WTC11 (cell line): ENCODE data around the gene FER. TPM values are rescaled to one million over a fixed set of nuclear protein-coding genes. Genes with fewer than 3 reads are reported as not detected.

ENCODE experiments used
- ETV6 ChIP-seq: sonication (generic); formaldehyde crosslinking; IDR thresholded peaks from 2 replicates; pipeline ENCODE4 v1.8.1; 2022; ENCODE audit warnings: mild to moderate bottlenecking, missing genetic modification reagents
- FOXK1 ChIP-seq: sonication (generic); formaldehyde crosslinking; IDR thresholded peaks from 2 replicates; pipeline ENCODE4 v1.8.0; 2022; ENCODE audit warnings: mild to moderate bottlenecking, moderate library complexity, missing genetic modification reagents
- GABPB1 ChIP-seq: sonication (generic); formaldehyde crosslinking; IDR thresholded peaks from 2 replicates; pipeline ENCODE4 v1.8.1; 2023; ENCODE audit warnings: mild to moderate bottlenecking, missing genetic modification reagents
- NFE2L1 ChIP-seq: sonication (generic); formaldehyde crosslinking; IDR thresholded peaks from 2 replicates; pipeline ENCODE4 v1.8.1; 2023; ENCODE audit warnings: missing genetic modification reagents
- NR1H2 ChIP-seq: sonication (generic); formaldehyde crosslinking; IDR thresholded peaks from 2 replicates; pipeline ENCODE4 v1.9.0; 2021; ENCODE audit warnings: mild to moderate bottlenecking, moderate library complexity, missing genetic modification reagents
- NR3C1 ChIP-seq: sonication (generic); formaldehyde crosslinking; conservative IDR thresholded peaks from 2 replicates; pipeline ENCODE4 v1.8.1; 2023; ENCODE audit warnings: low read depth, mild to moderate bottlenecking, missing genetic modification reagents
- SP1 ChIP-seq: sonication (generic); formaldehyde crosslinking; conservative IDR thresholded peaks from 2 replicates; pipeline ENCODE4 v1.8.1; 2022; ENCODE audit warnings: missing genetic modification reagents
- TCF7 ChIP-seq: sonication (generic); formaldehyde crosslinking; IDR thresholded peaks from 2 replicates; pipeline ENCODE4 v1.8.0; 2022; ENCODE audit warnings: mild to moderate bottlenecking, low read depth, missing genetic modification reagents, moderate library complexity
- TEAD1 ChIP-seq: sonication (generic); formaldehyde crosslinking; IDR thresholded peaks from 2 replicates; pipeline ENCODE4 v1.8.0; 2022; ENCODE audit warnings: mild to moderate bottlenecking, missing genetic modification reagents
- ZNF232 ChIP-seq: sonication (generic); formaldehyde crosslinking; IDR thresholded peaks from 2 replicates; pipeline ENCODE4 v1.8.0; 2022; ENCODE audit warnings: mild to moderate bottlenecking, missing genetic modification reagents
- ZNF416 ChIP-seq: fragments of 250-450 bp; sonication (Bioruptor Pico); IDR thresholded peaks from 2 replicates; pipeline ENCODE4 v1.9.0; 2021; ENCODE audit warnings: mild to moderate bottlenecking, inconsistent platforms
- total RNA-seq: library from RNA; stranded (reverse); gene quantifications from 3 replicates; pipeline ENCODE4 v1.2.3, GENCODE V29; 2021
- TF ChIP-seq, protein P1 (sequence below): fragments of 250-450 bp; sonication (Bioruptor Pico); IDR thresholded peaks from 2 replicates; pipeline ENCODE4 v1.8.0; 2021; ENCODE audit warnings: mild to moderate bottlenecking
- TF ChIP-seq, protein P2 (sequence below): sonication (generic); formaldehyde crosslinking; IDR thresholded peaks from 2 replicates; pipeline ENCODE4 v1.8.1; 2023; ENCODE audit warnings: mild to moderate bottlenecking, missing genetic modification reagents, moderate library complexity
- TF ChIP-seq, protein P3 (sequence below): sonication (generic); formaldehyde crosslinking; IDR thresholded peaks from 2 replicates; pipeline ENCODE4 v1.8.1; 2023; ENCODE audit warnings: mild to moderate bottlenecking, missing genetic modification reagents, borderline replicate concordance
- TF ChIP-seq, protein P4 (sequence below): sonication (generic); formaldehyde crosslinking; IDR thresholded peaks from 2 replicates; pipeline ENCODE4 v1.8.0; 2022; ENCODE audit warnings: missing genetic modification reagents
- TF ChIP-seq, protein P5 (sequence below): sonication (generic); formaldehyde crosslinking; IDR thresholded peaks from 2 replicates; pipeline ENCODE4 v1.8.0; 2023; ENCODE audit warnings: missing genetic modification reagents
- TF ChIP-seq, protein P6 (sequence below): sonication (generic); formaldehyde crosslinking; IDR thresholded peaks from 2 replicates; pipeline ENCODE4 v1.8.0; 2023; ENCODE audit warnings: mild to moderate bottlenecking, missing genetic modification reagents
- TF ChIP-seq, protein P7 (sequence below): sonication (generic); formaldehyde crosslinking; IDR thresholded peaks from 2 replicates; pipeline ENCODE4 v1.8.1; 2023; ENCODE audit warnings: mild to moderate bottlenecking, missing genetic modification reagents
- TF ChIP-seq, protein P8 (sequence below): sonication (generic); formaldehyde crosslinking; IDR thresholded peaks from 2 replicates; pipeline ENCODE4 v1.8.1; 2022; ENCODE audit warnings: mild to moderate bottlenecking, moderate library complexity, missing genetic modification reagents

The FER gene
- total RNA-seq, 1 experiment from 2014 or later: 13.8 TPM

DNA sequence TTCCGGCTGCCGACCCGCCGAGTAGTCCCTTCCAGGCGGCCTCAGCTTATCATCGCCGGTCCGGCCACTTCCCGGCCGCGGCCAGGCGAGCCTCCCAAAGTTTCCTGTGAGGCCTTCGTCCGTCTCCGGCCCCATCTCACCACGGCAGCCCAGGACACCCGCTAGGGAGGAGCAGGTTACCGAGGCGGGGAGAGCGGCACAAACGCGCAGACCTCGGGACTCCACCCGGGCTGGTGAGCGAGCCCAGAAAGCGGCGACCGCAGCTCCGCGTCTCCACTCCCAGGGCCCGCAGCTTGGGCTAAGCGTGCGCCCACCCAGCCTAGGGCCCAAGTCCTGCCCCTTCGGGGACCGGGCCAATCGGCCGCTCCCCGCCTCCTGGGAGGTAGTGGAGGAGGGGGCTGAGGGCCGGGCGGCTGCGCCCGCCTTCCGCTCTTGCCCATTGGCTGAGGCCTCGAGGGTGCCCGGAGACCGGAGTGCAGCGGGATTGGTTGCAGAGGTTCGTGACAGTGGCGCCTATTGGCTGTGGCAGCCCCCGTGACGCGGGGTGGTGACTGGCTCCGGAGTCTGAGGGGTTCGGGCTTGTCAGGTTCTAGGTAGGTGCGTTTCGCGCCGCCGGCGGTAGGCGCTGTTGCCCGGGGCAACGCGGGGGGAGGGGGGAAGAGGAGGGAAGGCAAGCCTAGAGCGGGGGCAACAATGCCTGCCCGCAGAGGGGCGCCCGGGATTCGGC lies 867 bp downstream of the FER start (continued):
- TF ChIP-seq, protein P1, sequence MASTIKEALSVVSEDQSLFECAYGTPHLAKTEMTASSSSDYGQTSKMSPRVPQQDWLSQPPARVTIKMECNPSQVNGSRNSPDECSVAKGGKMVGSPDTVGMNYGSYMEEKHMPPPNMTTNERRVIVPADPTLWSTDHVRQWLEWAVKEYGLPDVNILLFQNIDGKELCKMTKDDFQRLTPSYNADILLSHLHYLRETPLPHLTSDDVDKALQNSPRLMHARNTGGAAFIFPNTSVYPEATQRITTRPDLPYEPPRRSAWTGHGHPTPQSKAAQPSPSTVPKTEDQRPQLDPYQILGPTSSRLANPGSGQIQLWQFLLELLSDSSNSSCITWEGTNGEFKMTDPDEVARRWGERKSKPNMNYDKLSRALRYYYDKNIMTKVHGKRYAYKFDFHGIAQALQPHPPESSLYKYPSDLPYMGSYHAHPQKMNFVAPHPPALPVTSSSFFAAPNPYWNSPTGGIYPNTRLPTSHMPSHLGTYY (CRISPR knock-in tag): 0 out of 2 replicates have a peak, but pooled peaks have one; percentile 72
- peak; percentile 81; the same call in 1 of the 2 replicates for TF ChIP-seq ZNF232 (CRISPR knock-in tag)
- no peak for TF ChIP-seq TCF7
- TF ChIP-seq GABPB1 (CRISPR knock-in tag): peak; percentile 64
- TF ChIP-seq NFE2L1 (CRISPR knock-in tag): peak; percentile 23; the same call in 1 of the 2 replicates
- no peak for TF ChIP-seq NR3C1 (CRISPR knock-in tag)
- TF ChIP-seq, protein P2, sequence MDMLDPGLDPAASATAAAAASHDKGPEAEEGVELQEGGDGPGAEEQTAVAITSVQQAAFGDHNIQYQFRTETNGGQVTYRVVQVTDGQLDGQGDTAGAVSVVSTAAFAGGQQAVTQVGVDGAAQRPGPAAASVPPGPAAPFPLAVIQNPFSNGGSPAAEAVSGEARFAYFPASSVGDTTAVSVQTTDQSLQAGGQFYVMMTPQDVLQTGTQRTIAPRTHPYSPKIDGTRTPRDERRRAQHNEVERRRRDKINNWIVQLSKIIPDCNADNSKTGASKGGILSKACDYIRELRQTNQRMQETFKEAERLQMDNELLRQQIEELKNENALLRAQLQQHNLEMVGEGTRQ (CRISPR knock-in tag): peak; percentile 95
- TF ChIP-seq, protein P3, sequence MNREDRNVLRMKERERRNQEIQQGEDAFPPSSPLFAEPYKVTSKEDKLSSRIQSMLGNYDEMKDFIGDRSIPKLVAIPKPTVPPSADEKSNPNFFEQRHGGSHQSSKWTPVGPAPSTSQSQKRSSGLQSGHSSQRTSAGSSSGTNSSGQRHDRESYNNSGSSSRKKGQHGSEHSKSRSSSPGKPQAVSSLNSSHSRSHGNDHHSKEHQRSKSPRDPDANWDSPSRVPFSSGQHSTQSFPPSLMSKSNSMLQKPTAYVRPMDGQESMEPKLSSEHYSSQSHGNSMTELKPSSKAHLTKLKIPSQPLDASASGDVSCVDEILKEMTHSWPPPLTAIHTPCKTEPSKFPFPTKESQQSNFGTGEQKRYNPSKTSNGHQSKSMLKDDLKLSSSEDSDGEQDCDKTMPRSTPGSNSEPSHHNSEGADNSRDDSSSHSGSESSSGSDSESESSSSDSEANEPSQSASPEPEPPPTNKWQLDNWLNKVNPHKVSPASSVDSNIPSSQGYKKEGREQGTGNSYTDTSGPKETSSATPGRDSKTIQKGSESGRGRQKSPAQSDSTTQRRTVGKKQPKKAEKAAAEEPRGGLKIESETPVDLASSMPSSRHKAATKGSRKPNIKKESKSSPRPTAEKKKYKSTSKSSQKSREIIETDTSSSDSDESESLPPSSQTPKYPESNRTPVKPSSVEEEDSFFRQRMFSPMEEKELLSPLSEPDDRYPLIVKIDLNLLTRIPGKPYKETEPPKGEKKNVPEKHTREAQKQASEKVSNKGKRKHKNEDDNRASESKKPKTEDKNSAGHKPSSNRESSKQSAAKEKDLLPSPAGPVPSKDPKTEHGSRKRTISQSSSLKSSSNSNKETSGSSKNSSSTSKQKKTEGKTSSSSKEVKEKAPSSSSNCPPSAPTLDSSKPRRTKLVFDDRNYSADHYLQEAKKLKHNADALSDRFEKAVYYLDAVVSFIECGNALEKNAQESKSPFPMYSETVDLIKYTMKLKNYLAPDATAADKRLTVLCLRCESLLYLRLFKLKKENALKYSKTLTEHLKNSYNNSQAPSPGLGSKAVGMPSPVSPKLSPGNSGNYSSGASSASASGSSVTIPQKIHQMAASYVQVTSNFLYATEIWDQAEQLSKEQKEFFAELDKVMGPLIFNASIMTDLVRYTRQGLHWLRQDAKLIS (CRISPR knock-in tag): no peak
- TF ChIP-seq NR1H2 (CRISPR knock-in tag): no peak
- peak; percentile 70; the same call in 1 of the 2 replicates for TF ChIP-seq TEAD1
- TF ChIP-seq ETV6 (CRISPR knock-in tag): peak; percentile 85
- TF ChIP-seq, protein P4, sequence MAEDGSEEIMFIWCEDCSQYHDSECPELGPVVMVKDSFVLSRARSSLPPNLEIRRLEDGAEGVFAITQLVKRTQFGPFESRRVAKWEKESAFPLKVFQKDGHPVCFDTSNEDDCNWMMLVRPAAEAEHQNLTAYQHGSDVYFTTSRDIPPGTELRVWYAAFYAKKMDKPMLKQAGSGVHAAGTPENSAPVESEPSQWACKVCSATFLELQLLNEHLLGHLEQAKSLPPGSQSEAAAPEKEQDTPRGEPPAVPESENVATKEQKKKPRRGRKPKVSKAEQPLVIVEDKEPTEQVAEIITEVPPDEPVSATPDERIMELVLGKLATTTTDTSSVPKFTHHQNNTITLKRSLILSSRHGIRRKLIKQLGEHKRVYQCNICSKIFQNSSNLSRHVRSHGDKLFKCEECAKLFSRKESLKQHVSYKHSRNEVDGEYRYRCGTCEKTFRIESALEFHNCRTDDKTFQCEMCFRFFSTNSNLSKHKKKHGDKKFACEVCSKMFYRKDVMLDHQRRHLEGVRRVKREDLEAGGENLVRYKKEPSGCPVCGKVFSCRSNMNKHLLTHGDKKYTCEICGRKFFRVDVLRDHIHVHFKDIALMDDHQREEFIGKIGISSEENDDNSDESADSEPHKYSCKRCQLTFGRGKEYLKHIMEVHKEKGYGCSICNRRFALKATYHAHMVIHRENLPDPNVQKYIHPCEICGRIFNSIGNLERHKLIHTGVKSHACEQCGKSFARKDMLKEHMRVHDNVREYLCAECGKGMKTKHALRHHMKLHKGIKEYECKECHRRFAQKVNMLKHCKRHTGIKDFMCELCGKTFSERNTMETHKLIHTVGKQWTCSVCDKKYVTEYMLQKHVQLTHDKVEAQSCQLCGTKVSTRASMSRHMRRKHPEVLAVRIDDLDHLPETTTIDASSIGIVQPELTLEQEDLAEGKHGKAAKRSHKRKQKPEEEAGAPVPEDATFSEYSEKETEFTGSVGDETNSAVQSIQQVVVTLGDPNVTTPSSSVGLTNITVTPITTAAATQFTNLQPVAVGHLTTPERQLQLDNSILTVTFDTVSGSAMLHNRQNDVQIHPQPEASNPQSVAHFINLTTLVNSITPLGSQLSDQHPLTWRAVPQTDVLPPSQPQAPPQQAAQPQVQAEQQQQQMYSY (CRISPR knock-in tag): peak; percentile 34; the same call in 1 of the 2 replicates
- TF ChIP-seq ZNF416: 0 out of 2 replicates have a peak, but pooled peaks have one; percentile 33
- TF ChIP-seq, protein P5, sequence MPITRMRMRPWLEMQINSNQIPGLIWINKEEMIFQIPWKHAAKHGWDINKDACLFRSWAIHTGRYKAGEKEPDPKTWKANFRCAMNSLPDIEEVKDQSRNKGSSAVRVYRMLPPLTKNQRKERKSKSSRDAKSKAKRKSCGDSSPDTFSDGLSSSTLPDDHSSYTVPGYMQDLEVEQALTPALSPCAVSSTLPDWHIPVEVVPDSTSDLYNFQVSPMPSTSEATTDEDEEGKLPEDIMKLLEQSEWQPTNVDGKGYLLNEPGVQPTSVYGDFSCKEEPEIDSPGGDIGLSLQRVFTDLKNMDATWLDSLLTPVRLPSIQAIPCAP: 0 out of 2 replicates have a peak, but pooled peaks have one; percentile 67
- TF ChIP-seq SP1 (CRISPR knock-in tag): peak; percentile 87
- TF ChIP-seq, protein P6, sequence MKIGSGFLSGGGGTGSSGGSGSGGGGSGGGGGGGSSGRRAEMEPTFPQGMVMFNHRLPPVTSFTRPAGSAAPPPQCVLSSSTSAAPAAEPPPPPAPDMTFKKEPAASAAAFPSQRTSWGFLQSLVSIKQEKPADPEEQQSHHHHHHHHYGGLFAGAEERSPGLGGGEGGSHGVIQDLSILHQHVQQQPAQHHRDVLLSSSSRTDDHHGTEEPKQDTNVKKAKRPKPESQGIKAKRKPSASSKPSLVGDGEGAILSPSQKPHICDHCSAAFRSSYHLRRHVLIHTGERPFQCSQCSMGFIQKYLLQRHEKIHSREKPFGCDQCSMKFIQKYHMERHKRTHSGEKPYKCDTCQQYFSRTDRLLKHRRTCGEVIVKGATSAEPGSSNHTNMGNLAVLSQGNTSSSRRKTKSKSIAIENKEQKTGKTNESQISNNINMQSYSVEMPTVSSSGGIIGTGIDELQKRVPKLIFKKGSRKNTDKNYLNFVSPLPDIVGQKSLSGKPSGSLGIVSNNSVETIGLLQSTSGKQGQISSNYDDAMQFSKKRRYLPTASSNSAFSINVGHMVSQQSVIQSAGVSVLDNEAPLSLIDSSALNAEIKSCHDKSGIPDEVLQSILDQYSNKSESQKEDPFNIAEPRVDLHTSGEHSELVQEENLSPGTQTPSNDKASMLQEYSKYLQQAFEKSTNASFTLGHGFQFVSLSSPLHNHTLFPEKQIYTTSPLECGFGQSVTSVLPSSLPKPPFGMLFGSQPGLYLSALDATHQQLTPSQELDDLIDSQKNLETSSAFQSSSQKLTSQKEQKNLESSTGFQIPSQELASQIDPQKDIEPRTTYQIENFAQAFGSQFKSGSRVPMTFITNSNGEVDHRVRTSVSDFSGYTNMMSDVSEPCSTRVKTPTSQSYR (CRISPR knock-in tag): peak; percentile 40; the same call in 1 of the 2 replicates
- TF ChIP-seq, protein P7, sequence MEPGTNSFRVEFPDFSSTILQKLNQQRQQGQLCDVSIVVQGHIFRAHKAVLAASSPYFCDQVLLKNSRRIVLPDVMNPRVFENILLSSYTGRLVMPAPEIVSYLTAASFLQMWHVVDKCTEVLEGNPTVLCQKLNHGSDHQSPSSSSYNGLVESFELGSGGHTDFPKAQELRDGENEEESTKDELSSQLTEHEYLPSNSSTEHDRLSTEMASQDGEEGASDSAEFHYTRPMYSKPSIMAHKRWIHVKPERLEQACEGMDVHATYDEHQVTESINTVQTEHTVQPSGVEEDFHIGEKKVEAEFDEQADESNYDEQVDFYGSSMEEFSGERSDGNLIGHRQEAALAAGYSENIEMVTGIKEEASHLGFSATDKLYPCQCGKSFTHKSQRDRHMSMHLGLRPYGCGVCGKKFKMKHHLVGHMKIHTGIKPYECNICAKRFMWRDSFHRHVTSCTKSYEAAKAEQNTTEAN (CRISPR knock-in tag): 0 out of 2 replicates have a peak, but pooled peaks have one; percentile 63
- TF ChIP-seq, protein P8, sequence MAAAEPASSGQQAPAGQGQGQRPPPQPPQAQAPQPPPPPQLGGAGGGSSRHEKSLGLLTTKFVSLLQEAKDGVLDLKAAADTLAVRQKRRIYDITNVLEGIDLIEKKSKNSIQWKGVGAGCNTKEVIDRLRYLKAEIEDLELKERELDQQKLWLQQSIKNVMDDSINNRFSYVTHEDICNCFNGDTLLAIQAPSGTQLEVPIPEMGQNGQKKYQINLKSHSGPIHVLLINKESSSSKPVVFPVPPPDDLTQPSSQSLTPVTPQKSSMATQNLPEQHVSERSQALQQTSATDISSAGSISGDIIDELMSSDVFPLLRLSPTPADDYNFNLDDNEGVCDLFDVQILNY (CRISPR knock-in tag): 0 out of 2 replicates have a peak, but pooled peaks have one; percentile 65
- TF ChIP-seq FOXK1 (CRISPR knock-in tag): 0 out of 2 replicates have a peak, but pooled peaks have one; percentile 40
- TF ChIP-seq, all 79 proteins: peak for 25
